HEK293 (cell line): ENCODE data around the gene BMPR1A.

Source experiments
- GLIS1 ChIP-seq: fragments of 450-650 bp; formaldehyde crosslinking; IDR thresholded peaks from 2 replicates; pipeline ENCODE4 v1.5.1; 2016; ENCODE audit warnings: missing biosample characterization, missing genetic modification characterization
- ZNF274 ChIP-seq, 2 experiments: fragments of 200-500 bp in 1 of 2; fragments of 450-650 bp in 1 of 2; sonication (Bioruptor generic) in 1 of 2; formaldehyde crosslinking in 1 of 2; IDR thresholded peaks; 2 replicates each; pipeline versions ENCODE4 v1.5.1 to v1.6.1; 2014 to 2016; ENCODE audit warnings: borderline replicate concordance in 1 of 2, inconsistent platforms in 1 of 2, low read length in 1 of 2, missing biosample characterization in 1 of 2, missing genetic modification characterization in 1 of 2
- ZNF621 ChIP-seq: fragments of 450-650 bp; formaldehyde crosslinking; IDR thresholded peaks from 2 replicates; pipeline ENCODE4 v1.5.1; 2017; ENCODE audit warnings: missing biosample characterization, missing genetic modification characterization
- TF ChIP-seq, protein P1 (sequence below): fragments of 450-650 bp; formaldehyde crosslinking; IDR thresholded peaks from 2 replicates; pipeline ENCODE4 v1.5.1; 2016; ENCODE audit warnings: missing biosample characterization, missing genetic modification characterization

DNA sequence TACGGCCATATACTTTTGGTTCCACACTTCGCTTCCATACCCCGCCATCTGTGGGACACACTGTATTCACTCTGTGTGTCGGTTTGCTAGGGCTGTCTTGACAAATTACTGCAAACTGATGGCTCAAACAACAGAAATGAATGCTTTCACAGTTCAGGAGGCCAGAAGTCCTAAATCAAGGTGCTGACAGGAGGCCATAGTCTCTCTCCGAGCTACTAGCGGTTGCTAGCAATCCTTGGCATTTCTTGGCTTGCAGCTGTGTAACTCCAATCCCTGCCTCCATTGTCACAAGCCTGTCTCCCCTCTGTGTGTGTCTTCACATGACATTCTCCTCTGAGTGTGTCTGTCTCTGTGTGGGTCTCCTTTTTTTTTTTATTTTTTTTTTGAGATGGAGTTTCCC lies 28.9 kb upstream of the BMPR1A start:
- TF ChIP-seq, protein P1, sequence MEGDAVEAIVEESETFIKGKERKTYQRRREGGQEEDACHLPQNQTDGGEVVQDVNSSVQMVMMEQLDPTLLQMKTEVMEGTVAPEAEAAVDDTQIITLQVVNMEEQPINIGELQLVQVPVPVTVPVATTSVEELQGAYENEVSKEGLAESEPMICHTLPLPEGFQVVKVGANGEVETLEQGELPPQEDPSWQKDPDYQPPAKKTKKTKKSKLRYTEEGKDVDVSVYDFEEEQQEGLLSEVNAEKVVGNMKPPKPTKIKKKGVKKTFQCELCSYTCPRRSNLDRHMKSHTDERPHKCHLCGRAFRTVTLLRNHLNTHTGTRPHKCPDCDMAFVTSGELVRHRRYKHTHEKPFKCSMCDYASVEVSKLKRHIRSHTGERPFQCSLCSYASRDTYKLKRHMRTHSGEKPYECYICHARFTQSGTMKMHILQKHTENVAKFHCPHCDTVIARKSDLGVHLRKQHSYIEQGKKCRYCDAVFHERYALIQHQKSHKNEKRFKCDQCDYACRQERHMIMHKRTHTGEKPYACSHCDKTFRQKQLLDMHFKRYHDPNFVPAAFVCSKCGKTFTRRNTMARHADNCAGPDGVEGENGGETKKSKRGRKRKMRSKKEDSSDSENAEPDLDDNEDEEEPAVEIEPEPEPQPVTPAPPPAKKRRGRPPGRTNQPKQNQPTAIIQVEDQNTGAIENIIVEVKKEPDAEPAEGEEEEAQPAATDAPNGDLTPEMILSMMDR (tag by site-specific recombination), result no peak
- TF ChIP-seq GLIS1 (no peak), ZNF274 (IDR thresholded peaks at IDR 0.05; ENCODE audit: low read length) (no peak), ZNF274 (tag by site-specific recombination; IDR thresholded peaks at IDR 0.05; ENCODE audit: borderline replicate concordance) (no peak), ZNF621 (tag by site-specific recombination) (no peak)
